GM19463 (cell line): ENCODE measurements around the gene FBXL15.
"Not testable (repeated sequence)": the region's sequence is repeated elsewhere in the genome, so short reads cannot be mapped to it uniquely, and the experiment has no call there.

Source experiments
- ATAC-seq: cut with Tn5 transposase; IDR thresholded peaks from one replicate; pipeline ENCODE4 v1.9.1; 2021; ENCODE audit warnings: mild to moderate bottlenecking, moderate library complexity; ENCODE audit not compliant: unreplicated experiment

Gene FBXL15

DNA sequence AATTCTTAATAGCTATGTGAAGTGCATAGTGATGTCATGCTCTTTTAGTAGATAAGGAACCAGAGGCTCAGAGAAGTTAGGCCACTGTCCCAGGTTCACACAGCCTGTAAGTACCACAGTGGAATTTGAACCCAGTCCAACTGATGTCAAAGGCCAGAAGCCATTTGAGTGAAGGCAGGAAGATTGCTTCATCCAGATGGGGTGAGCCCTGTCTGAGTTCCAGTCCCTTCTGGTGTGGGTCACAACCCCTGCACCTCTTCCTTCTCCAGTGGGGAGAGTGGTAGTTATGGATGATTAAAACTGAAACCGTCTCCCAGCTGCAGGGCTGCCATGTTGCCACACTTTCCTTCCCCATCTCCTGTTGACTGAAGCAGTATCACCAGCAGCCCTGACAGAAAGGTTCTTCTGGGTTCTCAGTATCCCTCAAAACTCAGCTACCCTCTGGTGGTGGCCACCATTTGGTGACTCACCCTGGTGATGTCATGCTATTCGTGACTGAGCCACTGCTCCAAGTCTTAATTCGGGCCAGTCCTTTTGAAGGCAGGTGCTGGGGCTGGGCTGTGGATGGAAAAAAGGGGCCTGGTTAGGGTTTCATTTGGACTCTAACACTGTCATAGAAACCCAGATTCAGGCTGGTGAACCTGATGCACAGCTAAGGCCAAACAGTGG lies 32.2 kb downstream of the FBXL15 start:
- no peak for ATAC-seq

DNA sequence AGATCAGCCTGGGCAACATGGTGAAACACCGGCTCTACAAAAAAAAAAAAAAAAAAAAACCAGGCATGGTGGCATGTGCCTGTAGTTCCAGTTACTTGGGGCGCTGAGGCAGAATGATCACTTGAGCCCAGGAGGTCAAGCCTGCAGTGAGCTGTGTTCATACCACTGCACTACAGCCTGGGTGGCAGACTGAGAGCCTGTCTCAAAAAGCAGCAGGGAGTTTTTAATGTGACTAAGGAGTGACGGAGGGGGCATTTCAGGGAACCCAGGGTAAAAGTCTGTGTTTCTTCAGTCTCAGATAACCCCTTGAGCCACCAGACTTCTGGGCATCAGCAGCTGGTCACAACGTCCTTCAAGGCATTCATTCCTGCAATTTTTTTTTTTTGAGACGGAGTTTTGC lies 32.9 kb downstream of the FBXL15 start:
- no peak for ATAC-seq

DNA sequence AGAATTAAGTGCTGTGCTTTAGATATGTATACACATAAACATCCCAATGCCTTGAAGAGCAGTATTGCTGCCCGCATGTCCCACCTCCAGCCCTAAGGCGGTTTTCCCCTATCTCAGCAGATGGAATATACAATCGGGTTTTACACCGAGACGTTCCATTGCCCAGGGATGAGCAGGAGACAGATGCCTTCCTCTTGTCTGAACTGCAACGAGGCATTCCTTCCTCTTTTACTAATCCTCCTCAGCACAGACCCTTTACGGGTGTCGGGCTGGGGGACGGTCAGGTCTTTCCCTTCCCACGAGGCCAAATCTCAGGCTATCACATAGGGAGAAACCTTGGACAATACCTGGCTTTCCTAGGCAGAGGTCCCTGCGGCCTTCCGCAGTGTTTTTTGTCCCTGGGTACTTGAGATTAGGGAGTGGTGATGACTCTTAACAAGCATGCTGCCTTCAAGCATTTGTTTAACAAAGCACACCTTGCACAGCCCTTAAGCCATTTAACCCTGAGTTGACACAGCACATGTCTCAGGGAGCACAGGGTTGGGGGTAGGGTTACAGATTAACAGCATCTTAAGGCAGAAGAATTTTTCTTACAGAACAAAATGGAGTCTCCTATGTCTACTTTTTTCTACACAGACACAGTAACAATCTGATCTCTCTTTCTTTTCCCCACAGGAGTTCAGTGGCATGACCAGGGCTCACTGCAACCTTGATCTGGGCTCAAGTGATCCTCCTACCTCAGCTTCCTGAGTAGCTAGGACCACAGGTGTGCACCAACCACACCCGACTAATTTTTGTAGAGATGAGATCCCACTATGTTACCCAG lies 34.2 kb downstream of the FBXL15 start:
- not testable (repeated sequence) for ATAC-seq

DNA sequence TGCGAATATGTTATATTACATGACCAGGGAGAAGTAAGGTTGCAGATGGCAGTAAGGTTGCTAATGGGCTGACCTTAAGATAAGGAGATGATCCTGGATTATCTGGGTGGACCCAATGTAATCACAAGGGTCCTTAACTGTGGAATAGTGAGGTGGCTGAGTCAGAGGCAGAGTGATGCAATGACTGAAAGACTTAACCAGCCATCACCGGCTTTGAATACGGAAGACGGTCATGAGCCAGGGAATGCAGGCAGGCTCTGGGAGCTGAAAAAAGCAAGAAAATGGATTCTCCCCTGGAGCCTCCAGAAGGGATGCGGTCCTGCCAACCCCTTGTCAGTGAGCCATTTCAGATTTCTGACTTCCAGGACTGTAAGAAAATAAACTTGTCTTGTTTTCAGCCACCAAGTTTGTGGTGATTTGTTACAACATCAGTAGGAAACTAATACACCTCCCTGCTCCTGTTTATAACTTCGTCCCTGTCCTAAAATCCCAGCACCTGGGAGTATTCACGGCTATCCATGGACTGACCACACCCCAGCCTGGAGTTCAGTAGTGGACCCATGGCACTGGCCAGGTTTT lies 35.3 kb downstream of the FBXL15 start:
- ATAC-seq = no peak

DNA sequence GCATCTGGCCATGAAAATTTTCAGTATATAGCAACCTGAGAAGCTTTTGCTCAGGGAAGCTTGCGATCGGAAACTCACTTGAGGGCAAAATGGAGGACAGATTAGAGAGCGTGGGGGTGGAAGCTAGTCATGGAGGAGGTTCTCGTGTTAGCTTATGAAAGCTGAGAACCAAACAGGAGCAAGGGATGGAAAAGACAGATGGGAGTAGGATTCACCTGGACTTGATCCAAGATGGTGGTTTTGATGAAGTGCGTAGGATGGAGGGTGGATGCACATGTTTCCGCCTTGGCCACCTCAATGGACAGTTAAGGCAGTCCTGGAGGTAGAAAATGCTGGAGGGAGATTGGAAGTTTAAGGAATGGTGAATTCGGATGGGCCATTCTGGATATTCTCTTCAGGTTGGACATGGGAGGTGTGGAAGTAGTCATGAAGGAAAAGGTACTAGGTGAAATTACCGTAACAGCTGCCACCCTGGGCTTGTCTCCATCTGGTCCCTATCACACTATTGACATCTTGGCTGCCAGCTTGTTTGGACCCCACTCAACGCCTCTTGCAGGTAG lies 37.0 kb downstream of the FBXL15 start:
- ATAC-seq = no peak

GRCh38 chr10:102458656-102459055 lies 38.0 kb downstream of the FBXL15 start:
- no peak for ATAC-seq

DNA sequence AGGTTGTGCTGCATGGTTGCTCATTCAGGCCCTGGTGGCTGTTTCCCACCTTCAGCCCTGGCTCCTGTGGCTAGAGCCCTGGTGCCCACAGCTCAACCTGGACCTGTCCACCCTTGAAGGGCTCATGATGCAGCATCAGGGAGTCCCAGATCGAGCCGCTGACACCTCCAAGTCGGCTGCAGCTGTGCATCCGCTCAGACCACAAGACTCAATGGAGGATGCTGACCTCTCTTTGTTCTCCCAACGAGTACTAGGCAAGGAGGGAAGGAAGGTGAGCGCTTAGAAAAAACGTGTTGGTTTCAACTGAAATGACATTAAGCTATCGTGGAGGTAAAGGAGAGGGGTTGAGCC lies 40.2 kb downstream of the FBXL15 start:
- peak; percentile 21 for ATAC-seq

GRCh38 chr10:102461187-102462054 lies 40.8 kb downstream of the FBXL15 start:
- ATAC-seq = peak; percentile 80

DNA sequence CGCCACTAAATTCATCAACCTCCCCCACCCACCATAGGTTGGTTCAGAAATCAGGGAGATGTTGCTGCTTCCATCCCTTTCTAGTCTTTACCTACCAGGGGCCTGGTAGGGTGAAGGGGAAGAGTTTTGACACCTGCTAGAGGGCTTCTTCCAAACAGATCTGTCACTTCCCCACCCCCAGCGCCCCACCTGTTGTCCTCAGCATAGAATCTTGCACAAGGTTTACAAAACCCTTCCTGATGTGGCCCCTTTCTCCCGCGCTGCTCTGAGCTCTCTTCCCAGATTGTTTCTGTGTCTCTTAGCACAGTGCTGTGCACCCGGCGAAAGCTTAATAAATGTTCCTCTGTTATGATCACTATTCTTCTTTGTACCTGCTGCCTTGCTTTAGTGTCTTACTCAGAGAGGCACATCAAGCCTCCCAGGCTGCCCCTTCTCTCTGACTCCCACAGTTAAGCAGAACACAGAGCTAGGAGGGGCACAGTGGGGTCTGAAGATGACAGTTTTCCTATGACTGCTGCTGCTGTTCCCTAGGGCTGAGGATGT lies 41.9 kb downstream of the FBXL15 start:
- ATAC-seq = no peak

DNA sequence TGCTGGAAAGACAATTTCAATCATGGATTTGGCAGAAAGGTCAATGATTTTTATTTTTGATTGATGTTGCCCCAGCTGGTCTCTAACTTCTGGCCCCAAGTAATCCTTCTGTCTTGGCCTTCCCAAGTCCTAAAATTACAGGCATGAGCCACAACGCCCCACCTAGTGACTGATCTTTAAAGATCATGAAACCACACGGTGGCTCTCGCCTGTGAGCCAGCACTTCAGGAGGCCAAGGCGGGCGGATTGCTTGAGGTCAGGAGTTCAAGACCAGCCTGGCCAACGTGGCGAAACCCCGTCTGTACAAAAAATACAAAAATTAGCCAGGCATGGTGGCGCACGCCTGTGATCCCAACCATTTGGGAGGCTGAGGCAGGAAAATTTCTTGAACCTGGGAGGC lies 43.3 kb downstream of the FBXL15 start:
- ATAC-seq = no peak

GRCh38 chr10:102465466-102465865 lies 44.8 kb downstream of the FBXL15 start:
- no peak for ATAC-seq

- no peak for ATAC-seq
Measured at GRCh38 chr10:102467318-102467717, 46.7 kb downstream of the FBXL15 start.

- ATAC-seq = no peak
Measured at GRCh38 chr10:102467971-102468438, 47.4 kb downstream of the FBXL15 start.

DNA sequence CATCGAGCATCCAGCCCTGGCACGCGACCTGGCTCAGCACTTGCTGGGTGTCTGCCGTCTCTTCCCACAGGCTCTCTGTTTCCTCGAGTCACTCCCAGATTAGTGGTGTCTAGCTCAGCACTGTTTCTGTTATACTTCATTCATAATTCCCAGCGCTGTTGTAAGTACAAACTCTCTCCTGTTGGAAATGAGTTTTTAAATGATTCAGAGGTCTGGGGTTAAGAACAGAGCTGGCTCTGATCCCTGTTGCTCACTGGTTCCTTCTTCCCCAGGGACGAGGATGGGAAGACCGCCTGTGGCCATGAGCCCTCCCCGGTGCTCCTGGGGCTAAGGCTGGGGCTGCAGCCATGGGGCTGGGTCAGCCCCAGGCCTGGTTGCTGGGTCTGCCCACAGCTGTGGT lies 48.0 kb downstream of the FBXL15 start:
- no peak for ATAC-seq

GRCh38 chr10:102470579-102471546 lies 50.2 kb downstream of the FBXL15 start:
- ATAC-seq = no peak
